ENCODE measurements around the gene IGSF23.

IGSF23 gene

DNA sequence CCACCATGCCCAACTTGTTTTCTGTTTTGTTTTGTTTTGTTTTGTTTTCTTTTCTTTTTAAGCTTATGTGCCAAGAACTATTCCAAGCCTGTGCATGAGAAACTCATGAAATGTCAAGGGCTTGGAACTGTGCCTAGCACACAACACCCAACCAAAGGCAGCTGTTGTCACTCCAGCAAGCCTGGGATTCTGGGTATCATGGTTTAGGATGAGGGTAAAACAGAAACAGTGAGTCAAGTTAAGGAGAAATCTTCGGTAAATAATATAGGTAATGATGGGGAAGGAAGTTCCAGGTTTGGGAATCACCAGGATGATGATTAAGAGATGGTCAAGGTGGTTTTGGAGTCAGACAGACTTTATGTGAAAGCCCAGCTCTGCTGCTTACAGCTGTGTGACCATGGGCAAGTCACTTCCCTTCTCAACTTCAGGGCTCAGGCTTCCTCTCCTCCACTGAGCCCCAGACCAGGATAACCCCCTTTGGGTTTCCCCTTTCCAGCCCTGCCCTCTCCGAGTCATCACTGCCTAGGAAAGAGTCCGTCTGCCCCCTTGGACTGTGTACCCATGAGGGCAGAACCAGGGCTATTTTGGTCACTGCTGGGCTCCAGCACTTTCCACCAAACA is 35.4 kb downstream of the IGSF23 start:
- H3K27me3 ChIP-seq (ENCODE audit: insufficient read depth, low read length), result no peaks in the 10 kb centered on the region
- H3K36me3 ChIP-seq (ENCODE audit: insufficient read depth, low read length), result no peaks in the 10 kb centered on the region
- no peaks in the 10 kb centered on the region for H3F3A ChIP-seq (ENCODE audit: insufficient read depth, low read length)

DNA sequence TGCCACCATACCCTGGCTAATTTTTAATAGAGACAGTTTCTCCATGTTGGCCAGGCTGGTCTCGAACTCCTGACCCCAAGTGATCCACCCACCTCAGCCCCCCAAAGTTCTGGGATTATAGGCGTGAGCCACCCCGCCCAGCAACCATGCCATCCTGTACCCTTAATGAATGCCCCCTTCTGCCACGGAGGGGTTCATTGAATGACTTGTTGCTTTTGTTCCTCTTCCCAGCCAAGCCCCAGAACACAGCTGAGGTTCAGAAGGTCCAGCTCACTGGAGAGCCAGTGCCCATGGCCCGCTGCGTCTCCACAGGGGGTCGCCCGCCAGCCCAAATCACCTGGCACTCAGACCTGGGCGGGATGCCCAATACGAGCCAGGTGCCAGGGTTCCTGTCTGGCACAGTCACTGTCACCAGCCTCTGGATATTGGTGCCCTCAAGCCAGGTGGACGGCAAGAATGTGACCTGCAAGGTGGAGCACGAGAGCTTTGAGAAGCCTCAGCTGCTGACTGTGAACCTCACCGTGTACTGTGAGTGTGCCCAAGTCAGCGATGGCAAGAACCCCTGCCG is 36.3 kb downstream of the IGSF23 start:
- no peak overlapping the region for H2AFZ ChIP-seq (ENCODE audit: low read length)
- H3K4me2 ChIP-seq (ENCODE audit: low read length), result no peak overlapping the region
- H3K27me3 ChIP-seq (ENCODE audit: insufficient read depth, low read length), result no peaks in the 10 kb centered on the region
- no peaks in the 10 kb centered on the region for H3K4me1 ChIP-seq (ENCODE audit: insufficient read depth, low read length, severe bottlenecking)
- no peaks in the 10 kb centered on the region for H3F3A ChIP-seq (ENCODE audit: insufficient read depth, low read length)
- H3K36me3 ChIP-seq (ENCODE audit: insufficient read depth, low read length), result no peaks in the 10 kb centered on the region
- no peaks in the 10 kb centered on the region for H3K9me2 ChIP-seq (ENCODE audit: low read depth, low read length)
- TF ChIP-seq EZH2 (IDR thresholded peaks at IDR 0.05; ENCODE audit: borderline replicate concordance, low read length), result no peak
- TF ChIP-seq, protein P1, sequence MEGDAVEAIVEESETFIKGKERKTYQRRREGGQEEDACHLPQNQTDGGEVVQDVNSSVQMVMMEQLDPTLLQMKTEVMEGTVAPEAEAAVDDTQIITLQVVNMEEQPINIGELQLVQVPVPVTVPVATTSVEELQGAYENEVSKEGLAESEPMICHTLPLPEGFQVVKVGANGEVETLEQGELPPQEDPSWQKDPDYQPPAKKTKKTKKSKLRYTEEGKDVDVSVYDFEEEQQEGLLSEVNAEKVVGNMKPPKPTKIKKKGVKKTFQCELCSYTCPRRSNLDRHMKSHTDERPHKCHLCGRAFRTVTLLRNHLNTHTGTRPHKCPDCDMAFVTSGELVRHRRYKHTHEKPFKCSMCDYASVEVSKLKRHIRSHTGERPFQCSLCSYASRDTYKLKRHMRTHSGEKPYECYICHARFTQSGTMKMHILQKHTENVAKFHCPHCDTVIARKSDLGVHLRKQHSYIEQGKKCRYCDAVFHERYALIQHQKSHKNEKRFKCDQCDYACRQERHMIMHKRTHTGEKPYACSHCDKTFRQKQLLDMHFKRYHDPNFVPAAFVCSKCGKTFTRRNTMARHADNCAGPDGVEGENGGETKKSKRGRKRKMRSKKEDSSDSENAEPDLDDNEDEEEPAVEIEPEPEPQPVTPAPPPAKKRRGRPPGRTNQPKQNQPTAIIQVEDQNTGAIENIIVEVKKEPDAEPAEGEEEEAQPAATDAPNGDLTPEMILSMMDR (IDR thresholded peaks at IDR 0.05; ENCODE audit: low read length), result no peak
- H3K9me3 ChIP-seq (ENCODE audit: low read length), result no peaks in the 10 kb centered on the region
- no peak overlapping the region for H3K9ac ChIP-seq (ENCODE audit: low read length)
- no peak overlapping the region for H3K27ac ChIP-seq (ENCODE audit: low read depth, low read length, poor library complexity, severe bottlenecking)
- H3K79me2 ChIP-seq (ENCODE audit: insufficient read depth, low read length), result no peaks in the 10 kb centered on the region
- no peak overlapping the region for H3K4me3 ChIP-seq (ENCODE audit: low read depth, low read length, poor library complexity, severe bottlenecking)
- no peaks in the 10 kb centered on the region for H4K20me1 ChIP-seq (ENCODE audit: insufficient read depth, low read length)

More for the DNA sequence above, 35.4 kb downstream of the IGSF23 start:
- Histone ChIP-seq H2AFZ (ENCODE audit: low read length) (no peak overlapping the region), H4K20me1 (ENCODE audit: insufficient read depth, low read length) (no peaks in the 10 kb centered on the region), H3K27ac (ENCODE audit: low read depth, low read length, poor library complexity, severe bottlenecking) (no peak overlapping the region), H3K4me2 (ENCODE audit: low read length) (no peak overlapping the region), H3K9me2 (ENCODE audit: low read depth, low read length) (no peaks in the 10 kb centered on the region), H3K4me1 (ENCODE audit: insufficient read depth, low read length, severe bottlenecking) (no peaks in the 10 kb centered on the region), H3K4me3 (ENCODE audit: low read depth, low read length, poor library complexity, severe bottlenecking) (no peak overlapping the region), H3K9me3 (ENCODE audit: low read length) (no peaks in the 10 kb centered on the region), H3K9ac (ENCODE audit: low read length) (no peak overlapping the region), H3K79me2 (ENCODE audit: insufficient read depth, low read length) (no peaks in the 10 kb centered on the region)
- no peak for TF ChIP-seq EZH2 (IDR thresholded peaks at IDR 0.05; ENCODE audit: borderline replicate concordance, low read length)

DNA sequence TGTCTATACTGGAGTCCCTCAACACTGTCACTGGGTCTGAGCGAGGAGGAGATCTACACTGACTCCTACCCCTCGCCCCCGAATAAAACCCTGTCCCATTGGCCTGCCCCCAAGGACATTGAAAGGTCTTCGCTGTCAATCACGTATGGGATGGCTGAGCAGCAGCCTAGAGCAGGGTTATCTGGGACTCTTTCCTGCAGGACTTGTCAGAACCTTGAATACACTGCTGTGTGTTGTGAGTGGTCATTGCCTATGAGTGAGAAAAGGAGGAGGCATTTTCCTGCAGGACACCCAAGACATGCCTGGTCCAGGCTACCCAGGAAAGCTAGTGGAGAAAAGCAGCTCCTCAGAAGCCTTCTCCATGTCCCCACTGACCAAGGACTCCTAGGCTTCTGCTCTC is 40.0 kb downstream of the IGSF23 start:
- 0 out of 2 replicates have a peak, but pooled peaks cover 5% of the 10 kb centered on the region for H3K27me3 ChIP-seq (ENCODE audit: insufficient read depth, low read length)
- H4K20me1 ChIP-seq (ENCODE audit: insufficient read depth, low read length), result no peaks in the 10 kb centered on the region
- H3K9me2 ChIP-seq (ENCODE audit: low read depth, low read length), result no peaks in the 10 kb centered on the region
- H2AFZ ChIP-seq (ENCODE audit: low read length), result no peak overlapping the region
- no peaks in the 10 kb centered on the region for H3K36me3 ChIP-seq (ENCODE audit: insufficient read depth, low read length)
- H3K4me2 ChIP-seq (ENCODE audit: low read length), result no peak overlapping the region
- H3K9me3 ChIP-seq (ENCODE audit: low read length), result no peaks in the 10 kb centered on the region
- no peak overlapping the region for H3K27ac ChIP-seq (ENCODE audit: low read depth, low read length, poor library complexity, severe bottlenecking)
- TF ChIP-seq EZH2 (IDR thresholded peaks at IDR 0.05; ENCODE audit: borderline replicate concordance, low read length), result no peak
- TF ChIP-seq, protein P1 (IDR thresholded peaks at IDR 0.05; ENCODE audit: low read length), result no peak
- H3K4me1 ChIP-seq (ENCODE audit: insufficient read depth, low read length, severe bottlenecking), result no peaks in the 10 kb centered on the region
- H3K9ac ChIP-seq (ENCODE audit: low read length), result no peak overlapping the region
- no peaks in the 10 kb centered on the region for H3K79me2 ChIP-seq (ENCODE audit: insufficient read depth, low read length)
- H3F3A ChIP-seq (ENCODE audit: insufficient read depth, low read length), result no peaks in the 10 kb centered on the region
- H3K4me3 ChIP-seq (ENCODE audit: low read depth, low read length, poor library complexity, severe bottlenecking), result no peak overlapping the region
